Measurements from ENCODE around the gene PLA1A.

PLA1A gene

GRCh38 chr3:119624002-119624720 is 26.5 kb downstream of the PLA1A start:
- Histone ChIP-seq H3K9me2 (ENCODE audit: low read depth, low read length) (no peaks in the 10 kb centered on the region), H3F3A (ENCODE audit: insufficient read depth, low read length) (no peaks in the 10 kb centered on the region), H2AFZ (ENCODE audit: low read length) (no peak overlapping the region), H3K4me1 (ENCODE audit: insufficient read depth, low read length, severe bottlenecking) (no peaks in the 10 kb centered on the region), H3K9me3 (ENCODE audit: low read length) (no peaks in the 10 kb centered on the region), H3K79me2 (ENCODE audit: insufficient read depth, low read length) (no peaks in the 10 kb centered on the region), H3K4me3 (ENCODE audit: low read depth, low read length, poor library complexity, severe bottlenecking) (no peak overlapping the region), H4K20me1 (ENCODE audit: insufficient read depth, low read length) (no peaks in the 10 kb centered on the region), H3K4me2 (ENCODE audit: low read length) (no peak overlapping the region), H3K9ac (ENCODE audit: low read length) (no peak overlapping the region), H3K27me3 (ENCODE audit: insufficient read depth, low read length) (0 out of 2 replicates have a peak, but pooled peaks cover 7% of the 10 kb centered on the region), H3K36me3 (ENCODE audit: insufficient read depth, low read length) (no peaks in the 10 kb centered on the region), H3K27ac (ENCODE audit: low read depth, low read length, poor library complexity, severe bottlenecking) (no peak overlapping the region)
- TF ChIP-seq CTCF (IDR thresholded peaks at IDR 0.05; ENCODE audit: low read length) (no peak), EZH2 (IDR thresholded peaks at IDR 0.05; ENCODE audit: borderline replicate concordance, low read length) (no peak)

- Histone ChIP-seq H3K4me2 (ENCODE audit: low read length) (no peak overlapping the region), H3K4me1 (ENCODE audit: insufficient read depth, low read length, severe bottlenecking) (no peaks in the 10 kb centered on the region), H3K36me3 (ENCODE audit: insufficient read depth, low read length) (no peaks in the 10 kb centered on the region), H3K27me3 (ENCODE audit: insufficient read depth, low read length) (0 out of 2 replicates have a peak, but pooled peaks cover 7% of the 10 kb centered on the region), H3K79me2 (ENCODE audit: insufficient read depth, low read length) (no peaks in the 10 kb centered on the region), H3K4me3 (ENCODE audit: low read depth, low read length, poor library complexity, severe bottlenecking) (no peak overlapping the region), H3K27ac (ENCODE audit: low read depth, low read length, poor library complexity, severe bottlenecking) (no peak overlapping the region), H3K9ac (ENCODE audit: low read length) (no peak overlapping the region), H3K9me2 (ENCODE audit: low read depth, low read length) (no peaks in the 10 kb centered on the region), H2AFZ (ENCODE audit: low read length) (no peak overlapping the region), H3F3A (ENCODE audit: insufficient read depth, low read length) (no peaks in the 10 kb centered on the region), H3K9me3 (ENCODE audit: low read length) (no peaks in the 10 kb centered on the region), H4K20me1 (ENCODE audit: insufficient read depth, low read length) (no peaks in the 10 kb centered on the region)
- TF ChIP-seq CTCF (IDR thresholded peaks at IDR 0.05; ENCODE audit: low read length) = no peak
- no peak for TF ChIP-seq EZH2 (IDR thresholded peaks at IDR 0.05; ENCODE audit: borderline replicate concordance, low read length)
These were observed 27.9 kb downstream of the PLA1A start for GRCh38 chr3:119625451-119626153.

GRCh38 chr3:119626196-119626595 is 28.5 kb downstream of the PLA1A start:
- no peaks in the 10 kb centered on the region for H3K9me3 ChIP-seq (ENCODE audit: low read length)
- no peaks in the 10 kb centered on the region for H3K79me2 ChIP-seq (ENCODE audit: insufficient read depth, low read length)
- no peak overlapping the region for H3K27ac ChIP-seq (ENCODE audit: low read depth, low read length, poor library complexity, severe bottlenecking)
- H3K36me3 ChIP-seq (ENCODE audit: insufficient read depth, low read length) = no peaks in the 10 kb centered on the region
- no peaks in the 10 kb centered on the region for H3K4me1 ChIP-seq (ENCODE audit: insufficient read depth, low read length, severe bottlenecking)
- H3K9ac ChIP-seq (ENCODE audit: low read length) = no peak overlapping the region
- H3K9me2 ChIP-seq (ENCODE audit: low read depth, low read length) = no peaks in the 10 kb centered on the region
- no peaks in the 10 kb centered on the region for H3F3A ChIP-seq (ENCODE audit: insufficient read depth, low read length)
- no peak overlapping the region for H3K4me2 ChIP-seq (ENCODE audit: low read length)
- TF ChIP-seq EZH2 (IDR thresholded peaks at IDR 0.05; ENCODE audit: borderline replicate concordance, low read length) (no peak), CTCF (IDR thresholded peaks at IDR 0.05; ENCODE audit: low read length) (no peak)
- H4K20me1 ChIP-seq (ENCODE audit: insufficient read depth, low read length) = no peaks in the 10 kb centered on the region
- 0 out of 2 replicates have a peak, but pooled peaks cover 7% of the 10 kb centered on the region for H3K27me3 ChIP-seq (ENCODE audit: insufficient read depth, low read length)
- H2AFZ ChIP-seq (ENCODE audit: low read length) = no peak overlapping the region
- H3K4me3 ChIP-seq (ENCODE audit: low read depth, low read length, poor library complexity, severe bottlenecking) = no peak overlapping the region
